Calu3 (cell line): Measurements from ENCODE around the gene RAB15. TPM values are rescaled to one million over a fixed set of nuclear protein-coding genes. Genes with fewer than 3 reads are reported as not detected.

Source experiments
- BruUV-seq: library from RNA; stranded (reverse); fragments of 400-500 nt; replicated peaks from 2 replicates; lab custom pipeline; 2021; lab: Mats Ljungman, UMichigan
- CTCF ChIA-PET: fragments of 300-600 bp; sonication (Branson Sonifier 250); formaldehyde crosslinking; loops from one replicate; lab custom pipeline; 2022; ENCODE audit warnings: antibody characterized with exemption; lab: Charles Lee
- DNase-seq: peaks from one replicate; pipeline ENCODE4 v3.0.0; 2022
- H3K27ac Mint-ChIP-seq: one replicate; pipeline ENCODE4 v1.8.0; 2022; ENCODE audit warnings: mixed read lengths; ENCODE audit not compliant: unreplicated experiment
- H3K27me3 Mint-ChIP-seq: one replicate; pipeline ENCODE4 v1.8.0; 2022; ENCODE audit warnings: mixed read lengths; ENCODE audit not compliant: unreplicated experiment
- H3K36me3 Mint-ChIP-seq: one replicate; pipeline ENCODE4 v1.8.0; 2022; ENCODE audit warnings: mild to moderate bottlenecking, moderate library complexity, mixed read lengths; ENCODE audit not compliant: insufficient read depth, unreplicated experiment
- H3K4me1 Mint-ChIP-seq: one replicate; pipeline ENCODE4 v1.8.0; 2022; ENCODE audit warnings: mild to moderate bottlenecking, low read depth, mixed read lengths; ENCODE audit not compliant: unreplicated experiment
- H3K4me3 Mint-ChIP-seq: one replicate; pipeline ENCODE4 v1.8.0; 2022; ENCODE audit warnings: mild to moderate bottlenecking, low read depth, moderate library complexity, mixed read lengths; ENCODE audit not compliant: unreplicated experiment
- H3K9me3 Mint-ChIP-seq: one replicate; pipeline ENCODE4 v1.8.0; 2022; ENCODE audit warnings: low read depth, mixed read lengths; ENCODE audit not compliant: unreplicated experiment
- CTCF ChIP-seq: fragments of 200-600 bp; IDR thresholded peaks from one replicate; pipeline ENCODE4 v1.8.0; 2022; ENCODE audit warnings: antibody characterized with exemption; ENCODE audit not compliant: unreplicated experiment
- intact Hi-C: fragments of 100-400 bp; cut with micrococcal nuclease; formaldehyde crosslinking; loops from one replicate; pipeline ENCODE4 v1.10.0; 2022; ENCODE audit not compliant: unreplicated experiment
- total RNA-seq: library from RNA; stranded (reverse); gene quantifications from 2 replicates; pipeline ENCODE4 v1.2.3, GENCODE V29; 2022

RAB15 gene
- total RNA-seq, 1 experiment from 2014 or later = 22.8 TPM

GRCh38 chr14:64931123-64931522 lies 41.0 kb downstream of the RAB15 start:
- Mint-ChIP-seq H3K27ac (no peak overlapping the region), H3K4me3 (no peak overlapping the region), H3K27me3 (no peaks in the 10 kb centered on the region), H3K4me1 (no peaks in the 10 kb centered on the region), H3K36me3 (no peaks in the 10 kb centered on the region), H3K9me3 (no peaks in the 10 kb centered on the region)
- CTCF ChIA-PET = no interaction called here
- no peak for DNase-seq
- no peak for TF ChIP-seq CTCF
- intact Hi-C loops = no loop called here
- BruUV-seq = no TSS peak

- no peaks in the 10 kb centered on the region for H3K36me3 Mint-ChIP-seq
- H3K4me3 Mint-ChIP-seq = no peak overlapping the region
- no peaks in the 10 kb centered on the region for H3K9me3 Mint-ChIP-seq
- H3K4me1 Mint-ChIP-seq = no peaks in the 10 kb centered on the region
- CTCF ChIA-PET = no interaction called here
- H3K27me3 Mint-ChIP-seq = no peaks in the 10 kb centered on the region
- no peak for DNase-seq
- no peak overlapping the region for H3K27ac Mint-ChIP-seq
- TF ChIP-seq CTCF = no peak
- intact Hi-C loops = no loop called here
- no TSS peak for BruUV-seq
These were observed 41.9 kb downstream of the RAB15 start for GRCh38 chr14:64930085-64930843.

- no peak for DNase-seq
These were observed 43.1 kb downstream of the RAB15 start for GRCh38 chr14:64929014-64929359.

GRCh38 chr14:64928239-64929013 lies 43.7 kb downstream of the RAB15 start:
- CTCF ChIA-PET = no interaction called here
- intact Hi-C loops = no loop called here
- H3K27me3 Mint-ChIP-seq = no peaks in the 10 kb centered on the region
- no TSS peak for BruUV-seq
- H3K36me3 Mint-ChIP-seq = peaks cover 5% of the 10 kb centered on the region
- H3K4me3 Mint-ChIP-seq = no peak overlapping the region
- no peak for TF ChIP-seq CTCF
- no peak for DNase-seq
- no peaks in the 10 kb centered on the region for H3K4me1 Mint-ChIP-seq
- no peaks in the 10 kb centered on the region for H3K9me3 Mint-ChIP-seq
- H3K27ac Mint-ChIP-seq = no peak overlapping the region

More at GRCh38 chr14:64929014-64929359, 43.1 kb downstream of the RAB15 start:
- no peak for TF ChIP-seq CTCF
- BruUV-seq = no TSS peak
- Mint-ChIP-seq H3K27ac (no peak overlapping the region), H3K36me3 (no peaks in the 10 kb centered on the region), H3K4me1 (no peaks in the 10 kb centered on the region), H3K4me3 (no peak overlapping the region), H3K27me3 (no peaks in the 10 kb centered on the region), H3K9me3 (no peaks in the 10 kb centered on the region)
- intact Hi-C loops = no loop called here
- CTCF ChIA-PET = no interaction called here
